ENCODE data around the gene ESPN. TPM values are rescaled to one million over a fixed set of nuclear protein-coding genes. Genes with fewer than 3 reads are reported as not detected.

Gene ESPN
- total RNA-seq, 2 experiments from 2014 or later: 0.83 to 0.99 TPM

DNA sequence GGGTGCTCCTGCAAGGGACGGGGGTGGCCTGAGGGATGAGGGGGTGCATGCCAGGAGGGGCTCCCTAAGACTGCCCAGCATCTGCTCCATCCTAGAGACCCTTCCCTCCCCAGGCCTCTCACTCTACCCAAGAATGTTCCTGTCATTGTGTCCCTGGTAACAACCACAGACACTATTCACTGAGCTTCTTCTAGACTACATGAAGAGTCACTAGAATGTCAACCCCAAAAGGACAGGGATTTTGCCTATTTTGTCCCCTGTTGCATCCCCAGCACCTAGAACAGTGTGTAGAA lies 38.5 kb downstream of the ESPN start:
- ChIA-PET CTCF (interaction anchor here (0.9 to 1.5 kb wide), 7 partner anchors 9 to 217 kb away, joined by 3 to 6 read pairs (median 4); no protein-coding TSS in a partner anchor), POLR2A (interaction anchor here (0.7 to 1.5 kb wide), 2 partner anchors 13 to 436 kb away, joined by 3 to 5 read pairs; no protein-coding TSS in a partner anchor)
- Mint-ChIP-seq H3K4me1 (ENCODE audit: low read depth) (peaks cover 49% of the 10 kb centered on the region), H3K9me3 (no peaks in the 10 kb centered on the region), H3K4me3 (peak overlapping the region; percentile 14), H3K27me3 (no peaks in the 10 kb centered on the region), H3K27ac (peak overlapping the region; percentile 73), H3K36me3 (ENCODE audit: low read depth) (peaks cover 28% of the 10 kb centered on the region)
- TF ChIP-seq, protein P1, sequence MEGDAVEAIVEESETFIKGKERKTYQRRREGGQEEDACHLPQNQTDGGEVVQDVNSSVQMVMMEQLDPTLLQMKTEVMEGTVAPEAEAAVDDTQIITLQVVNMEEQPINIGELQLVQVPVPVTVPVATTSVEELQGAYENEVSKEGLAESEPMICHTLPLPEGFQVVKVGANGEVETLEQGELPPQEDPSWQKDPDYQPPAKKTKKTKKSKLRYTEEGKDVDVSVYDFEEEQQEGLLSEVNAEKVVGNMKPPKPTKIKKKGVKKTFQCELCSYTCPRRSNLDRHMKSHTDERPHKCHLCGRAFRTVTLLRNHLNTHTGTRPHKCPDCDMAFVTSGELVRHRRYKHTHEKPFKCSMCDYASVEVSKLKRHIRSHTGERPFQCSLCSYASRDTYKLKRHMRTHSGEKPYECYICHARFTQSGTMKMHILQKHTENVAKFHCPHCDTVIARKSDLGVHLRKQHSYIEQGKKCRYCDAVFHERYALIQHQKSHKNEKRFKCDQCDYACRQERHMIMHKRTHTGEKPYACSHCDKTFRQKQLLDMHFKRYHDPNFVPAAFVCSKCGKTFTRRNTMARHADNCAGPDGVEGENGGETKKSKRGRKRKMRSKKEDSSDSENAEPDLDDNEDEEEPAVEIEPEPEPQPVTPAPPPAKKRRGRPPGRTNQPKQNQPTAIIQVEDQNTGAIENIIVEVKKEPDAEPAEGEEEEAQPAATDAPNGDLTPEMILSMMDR (IDR thresholded peaks at IDR 0.05): no peak
- DNase-seq: no peak
- intact Hi-C loops (cut with micrococcal nuclease): no loop called here
- no peak for ATAC-seq

DNA sequence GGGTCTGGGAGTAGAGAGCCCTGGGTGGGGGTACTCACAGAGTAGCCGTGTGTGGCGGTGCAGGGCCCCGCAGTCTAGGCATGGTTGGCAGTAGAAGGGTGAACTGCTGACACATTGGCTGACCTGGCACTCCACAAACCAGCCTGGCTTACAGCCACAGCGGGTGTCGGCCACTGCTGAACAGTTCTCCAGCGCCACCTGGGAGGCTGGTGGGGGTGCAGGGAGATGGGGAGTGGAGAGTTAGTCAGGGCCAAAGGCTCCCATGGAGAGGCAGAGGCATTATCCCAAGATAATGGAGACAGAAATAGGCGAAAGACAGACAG lies 39.9 kb downstream of the ESPN start:
- POLR2A ChIA-PET: interaction anchor here (0.8 to 0.9 kb wide), 2 partner anchors 9 to 139 kb away, joined by 3 read pairs; no protein-coding TSS in a partner anchor
- no peak for ATAC-seq

DNA sequence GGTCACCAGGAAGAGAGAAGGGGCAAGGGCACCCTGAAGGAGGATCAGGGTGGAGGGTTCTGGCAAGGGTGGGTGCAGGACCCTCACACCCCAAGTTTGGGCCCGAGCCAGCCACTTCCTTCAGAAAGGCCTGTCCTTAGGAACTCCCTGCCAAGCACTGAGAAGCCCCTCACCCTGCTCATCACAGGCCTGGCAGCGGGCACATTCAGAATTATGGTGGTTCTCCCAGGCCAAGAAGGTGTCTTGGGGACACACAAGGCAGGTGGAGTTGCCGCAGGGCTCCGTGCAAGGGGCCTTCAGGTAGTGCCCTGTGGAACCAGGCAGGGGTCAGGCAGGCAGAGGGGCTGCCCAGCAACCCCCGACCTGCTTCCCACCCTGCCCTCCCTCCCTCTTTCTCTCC lies 40.3 kb downstream of the ESPN start:
- DNase-seq (no peak), ATAC-seq (no peak)
- Mint-ChIP-seq H3K9me3 (no peaks in the 10 kb centered on the region), H3K4me3 (peak overlapping the region; percentile 92), H3K4me1 (ENCODE audit: low read depth) (peaks cover 41% of the 10 kb centered on the region), H3K27me3 (no peaks in the 10 kb centered on the region), H3K36me3 (ENCODE audit: low read depth) (peaks cover 28% of the 10 kb centered on the region), H3K27ac (peak overlapping the region; percentile 86)
- ChIA-PET CTCF (interaction anchor here (1.0 to 3.9 kb wide), 3 partner anchors 10 to 26 kb away, joined by 4 to 38 read pairs (median 5); no protein-coding TSS in a partner anchor), POLR2A (interaction anchor here (0.8 to 0.9 kb wide), 3 partner anchors 10 to 138 kb away, joined by 3 read pairs; no protein-coding TSS in a partner anchor)
- TF ChIP-seq, protein P1 (IDR thresholded peaks at IDR 0.05): no peak
- intact Hi-C loops (cut with micrococcal nuclease): no loop called here

More for the DNA sequence above, 39.9 kb downstream of the ESPN start:
- intact Hi-C loops (cut with micrococcal nuclease): no loop called here
- Mint-ChIP-seq H3K9me3 (no peaks in the 10 kb centered on the region), H3K27me3 (no peaks in the 10 kb centered on the region), H3K4me3 (peak overlapping the region; percentile 92), H3K4me1 (ENCODE audit: low read depth) (peaks cover 45% of the 10 kb centered on the region), H3K27ac (peak overlapping the region; percentile 86), H3K36me3 (ENCODE audit: low read depth) (peaks cover 28% of the 10 kb centered on the region)
- TF ChIP-seq, protein P1 (IDR thresholded peaks at IDR 0.05): no peak
- CTCF ChIA-PET: interaction anchor here (1.0 to 1.8 kb wide), 3 partner anchors 10 to 41 kb away, joined by 4 to 5 read pairs (median 4); no protein-coding TSS in a partner anchor
- peak; percentile 66 for DNase-seq

DNA sequence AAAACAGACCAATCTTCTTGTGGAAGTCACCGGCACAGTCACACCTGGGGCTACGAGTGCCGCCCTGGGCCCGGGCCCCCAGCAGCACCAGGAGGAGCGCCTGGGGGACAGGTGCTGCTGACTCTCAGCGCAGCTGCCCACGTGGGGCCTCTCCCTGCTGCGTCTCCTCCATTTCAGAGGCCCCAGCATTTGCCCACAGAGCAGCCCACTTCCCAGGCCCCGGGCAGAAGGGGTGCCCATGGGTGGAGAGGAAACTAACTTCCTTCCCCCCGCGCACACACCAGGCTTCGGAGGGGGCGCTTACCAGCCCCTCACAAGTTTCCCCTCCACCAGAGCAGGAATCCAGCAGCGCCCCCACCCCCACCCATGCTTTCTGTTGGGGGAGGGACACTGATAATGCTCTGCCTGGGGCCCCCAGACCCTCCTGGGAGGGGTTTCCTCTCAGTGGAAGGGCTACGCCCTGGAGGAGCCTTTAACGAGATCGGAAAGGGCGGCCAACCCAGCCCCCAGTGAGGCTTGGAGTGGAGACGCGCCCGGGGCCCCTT lies 41.0 kb downstream of the ESPN start:
- H3K36me3 Mint-ChIP-seq (ENCODE audit: low read depth): peaks cover 28% of the 10 kb centered on the region

More for the DNA sequence above, 41.0 kb downstream of the ESPN start:
- ATAC-seq: peak; percentile 55
- intact Hi-C loops (cut with micrococcal nuclease): no loop called here
- Mint-ChIP-seq H3K4me1 (ENCODE audit: low read depth) (peaks cover 36% of the 10 kb centered on the region), H3K27me3 (no peaks in the 10 kb centered on the region), H3K4me3 (peak overlapping the region; percentile 92), H3K27ac (peak overlapping the region; percentile 86), H3K9me3 (no peaks in the 10 kb centered on the region)
- ChIA-PET POLR2A (interaction anchor here (0.8 to 1.0 kb wide), 4 partner anchors 10 to 218 kb away, joined by 3 read pairs; no protein-coding TSS in a partner anchor), CTCF (interaction anchor here (0.9 to 3.9 kb wide), 7 partner anchors 11 to 181 kb away, joined by 3 to 38 read pairs (median 4); no protein-coding TSS in a partner anchor)
- DNase-seq: peak; percentile 67
- TF ChIP-seq, protein P1 (IDR thresholded peaks at IDR 0.05): no peak
